Loucy (cell line): ENCODE measurements around the gene PA2G4.

Experiments used
- EZH2phosphoT487 ChIP-seq: fragments of 200-600 bp; IDR thresholded peaks from 2 replicates; pipeline ENCODE4 v1.6.1; 2018; ENCODE audit warnings: antibody characterized with exemption, mild to moderate bottlenecking, moderate library complexity, borderline replicate concordance
- TF ChIP-seq, protein P1 (sequence below): fragments of 200-600 bp; sonication (generic); conservative IDR thresholded peaks from 2 replicates; pipeline ENCODE4 v1.5.1; 2014; ENCODE audit warnings: mild to moderate bottlenecking, antibody characterized with exemption, low read length

DNA sequence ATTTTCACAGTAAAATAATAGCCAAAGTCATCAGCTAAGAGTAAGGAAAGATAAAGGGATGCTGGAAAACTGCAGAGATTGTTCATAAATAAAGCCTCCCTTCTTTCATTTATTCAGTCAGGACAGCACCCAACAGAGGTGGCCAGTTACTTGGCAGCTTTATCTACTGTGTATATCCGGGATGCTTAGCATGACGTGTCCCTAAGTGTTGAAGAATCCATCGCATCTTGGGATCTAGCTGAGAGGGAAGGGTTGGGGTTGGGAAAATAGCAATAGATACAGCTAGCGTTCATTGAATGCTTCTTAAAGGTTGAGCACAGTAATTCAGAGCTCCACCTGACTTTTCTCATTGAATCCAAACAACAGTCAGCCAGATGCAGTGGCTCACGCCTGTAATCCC is 30.0 kb upstream of the PA2G4 start:
- TF ChIP-seq, protein P1, sequence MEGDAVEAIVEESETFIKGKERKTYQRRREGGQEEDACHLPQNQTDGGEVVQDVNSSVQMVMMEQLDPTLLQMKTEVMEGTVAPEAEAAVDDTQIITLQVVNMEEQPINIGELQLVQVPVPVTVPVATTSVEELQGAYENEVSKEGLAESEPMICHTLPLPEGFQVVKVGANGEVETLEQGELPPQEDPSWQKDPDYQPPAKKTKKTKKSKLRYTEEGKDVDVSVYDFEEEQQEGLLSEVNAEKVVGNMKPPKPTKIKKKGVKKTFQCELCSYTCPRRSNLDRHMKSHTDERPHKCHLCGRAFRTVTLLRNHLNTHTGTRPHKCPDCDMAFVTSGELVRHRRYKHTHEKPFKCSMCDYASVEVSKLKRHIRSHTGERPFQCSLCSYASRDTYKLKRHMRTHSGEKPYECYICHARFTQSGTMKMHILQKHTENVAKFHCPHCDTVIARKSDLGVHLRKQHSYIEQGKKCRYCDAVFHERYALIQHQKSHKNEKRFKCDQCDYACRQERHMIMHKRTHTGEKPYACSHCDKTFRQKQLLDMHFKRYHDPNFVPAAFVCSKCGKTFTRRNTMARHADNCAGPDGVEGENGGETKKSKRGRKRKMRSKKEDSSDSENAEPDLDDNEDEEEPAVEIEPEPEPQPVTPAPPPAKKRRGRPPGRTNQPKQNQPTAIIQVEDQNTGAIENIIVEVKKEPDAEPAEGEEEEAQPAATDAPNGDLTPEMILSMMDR = no peak
- no peak for TF ChIP-seq EZH2phosphoT487
